K562 (cell line): ENCODE data around the gene PKDCC. TPM values are rescaled to one million over a fixed set of nuclear protein-coding genes. Genes with fewer than 3 reads are reported as not detected.

ENCODE experiments used
- ATAC-seq: fragments of 200-7000 bp; cut with Tn5 transposase; 3 replicates; pipeline ENCODE4 v1.9.1; 2020; ENCODE audit warnings: moderate library complexity
- BruUV-seq: library from RNA; stranded (reverse); fragments of 400-500 nt; replicated peaks from 2 replicates; lab custom pipeline; 2021; lab: Mats Ljungman, UMichigan
- CTCF ChIA-PET: fragments of 300-600 bp; formaldehyde crosslinking; extraction: SDS; loops from one replicate; lab custom pipeline; 2021; ENCODE audit warnings: low intra/inter-chr PET ratio; lab: Yijun Ruan, JAX
- POLR2A ChIA-PET: fragments of 300-600, 350-650 bp; sonication (Branson Sonifier 250); formaldehyde crosslinking; extraction: SDS; loops from one replicate; lab custom pipeline; 2021; ENCODE audit warnings: antibody characterized with exemption, inconsistent platforms; lab: Yijun Ruan, JAX
- DNase-seq, 4 experiments: peaks; one replicate each; pipeline versions ENCODE4 v3.0.0 to v3.0.0-alpha.2; 2011 to 2018; ENCODE audit warnings: low spot score in 3 of 4, mixed read lengths in 3 of 4; ENCODE audit errors: extremely low read depth in 1 of 4
- FAIRE-seq: peaks from 2 replicates; lab custom pipeline; 2011; peaks lifted over from hg19 to GRCh38; lab: Jason Lieb, UNC
- H2AFZ ChIP-seq: 2 replicates; pipeline ENCODE4 v1.6.0; 2011; ENCODE audit warnings: low read depth, low read length, control low read depth, inconsistent platforms
- H3K27ac ChIP-seq: fragments of 200-600 bp; 3 replicates; pipeline ENCODE4 v1.8.0; 2011; ENCODE audit warnings: low read depth, mild to moderate bottlenecking, control low read depth, inconsistent platforms, low read length, moderate library complexity, mixed read lengths; ENCODE audit errors: extremely low read depth
- H3K27me3 ChIP-seq, 2 experiments: fragments of 300-600 bp in 1 of 2; 2 replicates in 1 of 2; 3 replicates in 1 of 2; pipeline versions ENCODE4 v1.6.0 to v1.8.0; 2011; ENCODE audit warnings: inconsistent platforms in 2 of 2, low read length in 2 of 2, mild to moderate bottlenecking in 1 of 2, mixed read lengths in 1 of 2, moderate library complexity in 1 of 2; ENCODE audit not compliant: control insufficient read depth in 2 of 2, insufficient read depth in 2 of 2
- H3K36me3 ChIP-seq: fragments of 300-600 bp; 3 replicates; pipeline ENCODE4 v1.8.0; 2011; ENCODE audit warnings: mild to moderate bottlenecking, low read length, inconsistent platforms; ENCODE audit not compliant: control insufficient read depth, insufficient read depth
- H3K4me1 ChIP-seq, 2 experiments: fragments of 200-600 bp in 1 of 2; replicated peaks in 1 of 2; 2 replicates in 1 of 2; 3 replicates in 1 of 2; pipeline versions ENCODE4 v1.5.1 to v1.8.0; 2011; ENCODE audit warnings: inconsistent platforms in 2 of 2, low read length in 2 of 2, mild to moderate bottlenecking in 1 of 2, mixed read lengths in 1 of 2, moderate library complexity in 1 of 2; ENCODE audit not compliant: control insufficient read depth in 2 of 2, insufficient read depth in 2 of 2
- H3K4me2 ChIP-seq: 2 replicates; pipeline ENCODE4 v1.6.1; 2011; ENCODE audit warnings: low read length, control low read depth, inconsistent platforms, mixed read lengths; ENCODE audit not compliant: insufficient read depth
- H3K4me3 ChIP-seq: fragments of 200-600 bp; sonication (generic), shearing (Covaris generic); 2 replicates; pipeline ENCODE4 v1.5.1; 2016; ENCODE audit warnings: control low read depth, inconsistent platforms
- H3K79me2 ChIP-seq: fragments of 200-600 bp; 3 replicates; pipeline ENCODE4 v1.8.0; 2011; ENCODE audit warnings: low read length, inconsistent platforms; ENCODE audit not compliant: control insufficient read depth, insufficient read depth
- H3K9ac ChIP-seq, 2 experiments: 2 replicates each; pipeline versions ENCODE4 v1.6.0 to v1.6.1; 2011; ENCODE audit warnings: low read depth in 2 of 2, low read length in 2 of 2, control low read depth in 1 of 2, inconsistent platforms in 1 of 2, mild to moderate bottlenecking in 1 of 2, mixed read lengths in 1 of 2; ENCODE audit not compliant: insufficient read depth in 1 of 2
- H3K9me1 ChIP-seq: one replicate; pipeline ENCODE4 v1.6.0; 2011; ENCODE audit warnings: inconsistent platforms, mild to moderate bottlenecking, low read length, moderate library complexity; ENCODE audit not compliant: control insufficient read depth, insufficient read depth
- H3K9me3 ChIP-seq: replicated peaks from 2 replicates; pipeline ENCODE4 v1.5.1; 2011; ENCODE audit warnings: low read depth, low read length, inconsistent platforms; ENCODE audit not compliant: control insufficient read depth, insufficient read depth
- H4K20me1 ChIP-seq: replicated peaks from 2 replicates; pipeline ENCODE4 v1.6.1; 2011; ENCODE audit warnings: low read length, inconsistent platforms, mixed read lengths; ENCODE audit not compliant: control insufficient read depth, insufficient read depth
- HNRNPUL1 ChIP-seq: fragments of 200-400 bp; formaldehyde crosslinking; IDR thresholded peaks from 2 replicates; pipeline ENCODE4 v1.6.1; 2017; ENCODE audit warnings: low read length
- KDM1A ChIP-seq, 2 experiments: fragments of 450-650 bp; IDR thresholded peaks; 2 replicates each; pipeline ENCODE4 v1.6.1; 2016; ENCODE audit warnings: mild to moderate bottlenecking in 2 of 2
- MYBL2 ChIP-seq, 2 experiments: fragments of 450-650 bp in 1 of 2; sonication (generic) in 1 of 2; formaldehyde crosslinking in 1 of 2; IDR thresholded peaks; 2 replicates each; pipeline versions ENCODE4 v1.6.1 to v1.8.1; 2017 to 2022; ENCODE audit warnings: borderline replicate concordance in 1 of 2, inconsistent platforms in 1 of 2, low read depth in 1 of 2, mild to moderate bottlenecking in 1 of 2, missing genetic modification reagents in 1 of 2, moderate library complexity in 1 of 2
- NR4A1 ChIP-seq, 2 experiments: fragments of 250-450 bp in 1 of 2; fragments of 450-650 bp in 1 of 2; sonication (Bioruptor Pico) in 1 of 2; IDR thresholded peaks; 2 replicates each; pipeline versions ENCODE4 v1.4.0 to v1.6.1; 2016 to 2020; ENCODE audit warnings: mild to moderate bottlenecking in 2 of 2, missing compliant biosample characterization in 1 of 2, missing genetic modification characterization in 1 of 2, moderate library complexity in 1 of 2
- RNF2 ChIP-seq: sonication (generic); IDR thresholded peaks from 2 replicates; pipeline ENCODE4 v1.6.1; 2016
- SRSF3 ChIP-seq: fragments of 200-400 bp; formaldehyde crosslinking; IDR thresholded peaks from 2 replicates; pipeline ENCODE4 v1.6.1; 2016; ENCODE audit warnings: mild to moderate bottlenecking, low read length, moderate library complexity; ENCODE audit not compliant: insufficient read depth
- YBX1 ChIP-seq: fragments of 450-650 bp; IDR thresholded peaks from 2 replicates; pipeline ENCODE4 v1.7.1; 2016; ENCODE audit warnings: mild to moderate bottlenecking
- ZNF589 ChIP-seq: fragments of 200-800 bp; sonication (Bioruptor generic); IDR thresholded peaks from 2 replicates; pipeline ENCODE4 v1.6.1; 2016; ENCODE audit warnings: low read depth, missing genetic modification characterization, missing compliant biosample characterization
- WGBS: fragments of 100-300 bp; shearing (Covaris generic); methylation state at CpG from one replicate; pipeline ENCODE4 v1.1.6; 2016; ENCODE audit warnings: low coverage, mixed read lengths; ENCODE audit not compliant: insufficient coverage; ENCODE audit errors: missing lambda C conversion rate; 5-methylcytosine and 5-hydroxymethylcytosine counted together
- in situ Hi-C: fragments of 300-500 bp; cut with MboI; formaldehyde crosslinking; loops from 4 replicates; pipeline ENCODE4 v1.15.0; 2018; ENCODE audit warnings: inconsistent platforms, mixed read lengths
- intact Hi-C: fragments of 100-400 bp; cut with micrococcal nuclease; formaldehyde crosslinking; loops from 2 replicates; pipeline ENCODE4 v1.14.2; 2022
- polyA plus RNA-seq, 8 experiments: library from polyadenylated mRNA; depleted of rRNA in 4 of 8; stranded (reverse) in 5 of 8; unstranded in 3 of 8; fragments of >200 nt; fragmentation: Nextera tagmentation in 2 of 8; fragmentation: Illumina TruSeq in 1 of 8; extraction: Ambion mirVana in 2 of 8; extraction: Trizol in 1 of 8; gene quantifications; 2 replicates each; pipeline versions ENCODE4 v1.2.1 to v1.2.3, GENCODE V29; 2011 to 2014; ENCODE audit warnings: inconsistent platforms in 1 of 8, missing spikeins in 1 of 8
- total RNA-seq, 7 experiments: library from RNA; depleted of rRNA in 6 of 7; stranded (reverse); fragments of >200 nt in 6 of 7; fragmentation: Illumina TruSeq in 2 of 7; extraction: Trizol in 2 of 7; gene quantifications; 2 replicates each; pipeline versions ENCODE4 v1.2.1 to v1.2.3, GENCODE V29; 2011 to 2021; ENCODE audit warnings: low replicate concordance in 1 of 7

PKDCC gene
- total and polyA plus RNA-seq, 9 of the 15 experiments (the other 6 are each of a cell fraction or from before 2014, with no cell fraction given): 0.62 to 14.8 (median 1.3) TPM; not detected in 2

GRCh38 chr2:42085706-42086487, 38.1 kb downstream of the PKDCC start:
- Histone ChIP-seq H3K4me3 (no peak overlapping the region), H3K79me2 (no peaks in the 10 kb centered on the region), H2AFZ (no peak overlapping the region), H3K27me3 (peaks cover 2 to 9% of the 10 kb centered on the region in 2 experiments; a peak in 3 of 5 replicates), H3K9ac (no peak overlapping the region), H3K36me3 (no peaks in the 10 kb centered on the region), H3K9me3 (no peaks in the 10 kb centered on the region), H4K20me1 (no peaks in the 10 kb centered on the region; the same call in 1 of the 2 replicates), H3K27ac (no peak overlapping the region), H3K4me1 (peaks cover 0 to 3% of the 10 kb centered on the region in 2 experiments; a peak in 1 of 5 replicates), H3K4me2 (no peak overlapping the region), H3K9me1 (no peaks in the 10 kb centered on the region)
- WGBS: 9% methylated on average over 8 of the region's 8 CpGs
- no peak for TF ChIP-seq SRSF3
- no peak for TF ChIP-seq YBX1
- TF ChIP-seq HNRNPUL1: no peak
- no peak for TF ChIP-seq MYBL2 (IDR thresholded peaks at IDR 0.05; ENCODE audit: low read depth)
- no peak for TF ChIP-seq MYBL2 (CRISPR knock-in tag; IDR thresholded peaks at IDR 0.05; ENCODE audit: borderline replicate concordance)
- no peak for TF ChIP-seq KDM1A (IDR thresholded peaks at IDR 0.05)
- no peak for TF ChIP-seq RNF2
- no peak for TF ChIP-seq ZNF589 (CRISPR knock-in tag)
- TF ChIP-seq NR4A1 (CRISPR knock-in tag; IDR thresholded peaks at IDR 0.05): no peak
- no peak for TF ChIP-seq NR4A1 (tag; IDR thresholded peaks at IDR 0.05)
- no TSS peak for BruUV-seq
- FAIRE-seq: no peak
- ChIA-PET POLR2A (no interaction called here), CTCF (interaction anchor here (0.7 to 3.3 kb wide), 5 partner anchors 111 to 245 kb away, joined by 3 to 33 read pairs (median 8); no protein-coding TSS in a partner anchor)
- in situ Hi-C loops (loop anchor here (5.0 kb wide), 1 partner anchor 214 kb away; no protein-coding TSS in a partner anchor), intact Hi-C loops (loop anchor here (1.0 kb wide), 2 partner anchors 217 to 233 kb away; no protein-coding TSS in a partner anchor)
- DNase-seq: no peak
- ATAC-seq: no peak; the same call in 1 of the 3 replicates
